SK-N-SH treated with all-trans-retinoic acid at 6 μM for 48 hours (cell line): ENCODE results near the gene MKX.

Source experiments
- ATAC-seq: fragments of 200-7000 bp; cut with Tn5 transposase; 3 replicates; pipeline ENCODE4 v1.9.1; 2020; ENCODE audit warnings: mild to moderate bottlenecking, moderate library complexity
- BACH2 ChIP-seq: fragments of 250-450 bp; sonication (Bioruptor Pico); IDR thresholded peaks from 2 replicates; pipeline ENCODE4 v1.9.0; 2021; ENCODE audit warnings: mild to moderate bottlenecking, borderline replicate concordance
- CREB5 ChIP-seq: fragments of 250-450 bp; sonication (Bioruptor Pico); IDR thresholded peaks from 2 replicates; pipeline ENCODE4 v1.5.1; 2020; ENCODE audit warnings: low read depth, mild to moderate bottlenecking, moderate library complexity
- CSDC2 ChIP-seq: fragments of 250-450 bp; sonication (Bioruptor Pico); IDR thresholded peaks from 2 replicates; pipeline ENCODE4 v1.5.0; 2020; ENCODE audit warnings: mild to moderate bottlenecking, moderate library complexity
- CSRNP3 ChIP-seq: fragments of 250-450 bp; sonication (Bioruptor Pico); IDR thresholded peaks from 2 replicates; pipeline ENCODE4 v1.5.1; 2021; ENCODE audit warnings: mild to moderate bottlenecking, moderate library complexity
- ESRRG ChIP-seq: fragments of 250-450 bp; sonication (Bioruptor Pico); IDR thresholded peaks from 2 replicates; pipeline ENCODE4 v1.6.1; 2021; ENCODE audit warnings: mild to moderate bottlenecking
- GLIS3 ChIP-seq: fragments of 250-450 bp; sonication (Bioruptor Pico); IDR thresholded peaks from 2 replicates; pipeline ENCODE4 v1.5.0; 2020; ENCODE audit warnings: mild to moderate bottlenecking, moderate library complexity
- ISL1 ChIP-seq: fragments of 250-450 bp; sonication (Bioruptor Pico); IDR thresholded peaks from 2 replicates; pipeline ENCODE4 v2.1.2; 2022; ENCODE audit warnings: mild to moderate bottlenecking, moderate library complexity
- OSR1 ChIP-seq: fragments of 250-450 bp; sonication (Bioruptor Pico); IDR thresholded peaks from 2 replicates; pipeline ENCODE4 v1.8.0; 2022; ENCODE audit warnings: moderate library complexity, mild to moderate bottlenecking, inconsistent platforms
- PATZ1 ChIP-seq: fragments of 250-450 bp; sonication (Bioruptor Pico); IDR thresholded peaks from 2 replicates; pipeline ENCODE4 v1.8.0; 2020; ENCODE audit warnings: mild to moderate bottlenecking, moderate library complexity, borderline replicate concordance
- PPARA ChIP-seq: fragments of 250-450 bp; sonication (Bioruptor Pico); IDR thresholded peaks from 2 replicates; pipeline ENCODE4 v1.5.0; 2020; ENCODE audit warnings: mild to moderate bottlenecking, borderline replicate concordance
- SNAI2 ChIP-seq: fragments of 250-450 bp; sonication (Bioruptor Pico); IDR thresholded peaks from 2 replicates; pipeline ENCODE4 v1.5.0; 2020; ENCODE audit warnings: mild to moderate bottlenecking, moderate library complexity
- TOX ChIP-seq: fragments of 250-450 bp; sonication (Bioruptor Pico); IDR thresholded peaks from 2 replicates; pipeline ENCODE4 v1.8.0; 2021; ENCODE audit warnings: mild to moderate bottlenecking, moderate library complexity, borderline replicate concordance
- TSHZ2 ChIP-seq: fragments of 250-450 bp; sonication (Bioruptor Pico); IDR thresholded peaks from 2 replicates; pipeline ENCODE4 v1.5.0; 2020; ENCODE audit warnings: mild to moderate bottlenecking, moderate library complexity
- ZC3H10 ChIP-seq: fragments of 250-450 bp; sonication (Bioruptor Pico); IDR thresholded peaks from 2 replicates; pipeline ENCODE4 v1.5.1; 2021; ENCODE audit warnings: mild to moderate bottlenecking, moderate library complexity
- ZFP3 ChIP-seq: fragments of 250-450 bp; sonication (Bioruptor Pico); IDR thresholded peaks from 2 replicates; pipeline ENCODE4 v1.5.0; 2020; ENCODE audit warnings: mild to moderate bottlenecking, moderate library complexity
- ZFP30 ChIP-seq: fragments of 450-650 bp; formaldehyde crosslinking; IDR thresholded peaks from 2 replicates; pipeline ENCODE4 v1.5.0; 2022; ENCODE audit warnings: mild to moderate bottlenecking, moderate library complexity
- ZNF565 ChIP-seq: fragments of 450-650 bp; formaldehyde crosslinking; conservative IDR thresholded peaks from 2 replicates; pipeline ENCODE4 v1.5.0; 2020; ENCODE audit warnings: low read depth, mild to moderate bottlenecking, moderate library complexity
- ZNF70 ChIP-seq: fragments of 450-650 bp; formaldehyde crosslinking; IDR thresholded peaks from 2 replicates; pipeline ENCODE4 v1.5.0; 2020; ENCODE audit warnings: mild to moderate bottlenecking, moderate library complexity
- ZNF8 ChIP-seq: fragments of 450-650 bp; formaldehyde crosslinking; IDR thresholded peaks from 2 replicates; pipeline ENCODE4 v1.5.0; 2020; ENCODE audit warnings: mild to moderate bottlenecking, moderate library complexity

Gene MKX

GRCh38 chr10:27673065-27673464 is 72.6 kb downstream of the MKX start:
- no peak for ATAC-seq
- no peak for TF ChIP-seq PATZ1 (CRISPR knock-in tag)
- no peak for TF ChIP-seq TSHZ2 (CRISPR knock-in tag)
- no peak for TF ChIP-seq ZC3H10
- TF ChIP-seq CSRNP3 (CRISPR knock-in tag) = no peak
- TF ChIP-seq OSR1 = no peak

- TF ChIP-seq ZFP3 (CRISPR knock-in tag) = no peak
- no peak for TF ChIP-seq CSDC2 (CRISPR knock-in tag)
- TF ChIP-seq SNAI2 = no peak
- no peak for TF ChIP-seq ZNF70
- TF ChIP-seq GLIS3 (CRISPR knock-in tag) = no peak
- TF ChIP-seq BACH2 (CRISPR knock-in tag) = no peak
- no peak for TF ChIP-seq CREB5 (CRISPR knock-in tag)
- TF ChIP-seq ZC3H10 = no peak
- no peak for TF ChIP-seq TSHZ2 (CRISPR knock-in tag)
- no peak for TF ChIP-seq ZFP30
- TF ChIP-seq CSRNP3 (CRISPR knock-in tag) = no peak
- TF ChIP-seq PPARA (CRISPR knock-in tag) = no peak
- no peak for TF ChIP-seq ZNF8 (CRISPR knock-in tag)
- TF ChIP-seq ZNF565 (CRISPR knock-in tag) = no peak
- TF ChIP-seq PATZ1 (CRISPR knock-in tag) = no peak
- TF ChIP-seq ISL1 (CRISPR knock-in tag) = no peak
- TF ChIP-seq TOX (CRISPR knock-in tag) = no peak
- no peak for TF ChIP-seq OSR1
- TF ChIP-seq ESRRG (CRISPR knock-in tag) = no peak
Observed at GRCh38 chr10:27671821-27672220, 73.8 kb downstream of the MKX start.

More at GRCh38 chr10:27671821-27672220, 73.8 kb downstream of the MKX start:
- no peak for ATAC-seq
